OCI-LY3 (cell line): Measurements from ENCODE around the gene MPC1.

Source experiments
- H2AFZ ChIP-seq: fragments of 200-600, 300-600 bp; shearing (Covaris generic); 2 replicates; pipeline ENCODE4 v1.6.0; 2014; ENCODE audit warnings: antibody characterized with exemption, low read depth, low read length
- H3K27ac ChIP-seq: fragments of 200-600, 300-600 bp; sonication (generic); 2 replicates; pipeline ENCODE4 v1.5.1; 2014; ENCODE audit warnings: mild to moderate bottlenecking, low read length, moderate library complexity, mixed read lengths
- H3K27me3 ChIP-seq: fragments of 200-600, 300-600 bp; sonication (generic); 2 replicates; pipeline ENCODE4 v1.6.1; 2014; ENCODE audit warnings: low read depth, low read length, mixed read lengths
- H3K36me3 ChIP-seq: fragments of 200-600, 300-600 bp; sonication (generic); replicated peaks from 2 replicates; pipeline ENCODE3; 2014; ENCODE audit warnings: low read depth, low read length, mixed read lengths
- H3K4me1 ChIP-seq: fragments of 300-600, 200-600 bp; sonication (generic); 2 replicates; pipeline ENCODE4 v1.6.1; 2014; ENCODE audit warnings: low read length, mixed read lengths
- H3K4me2 ChIP-seq: fragments of 200-600, 300-600 bp; sonication (generic); 2 replicates; pipeline ENCODE4 v1.6.1; 2014; ENCODE audit warnings: low read length, mixed read lengths
- H3K4me3 ChIP-seq: fragments of 300-600, 200-600 bp; sonication (generic); 2 replicates; pipeline ENCODE4 v1.5.1; 2014; ENCODE audit warnings: antibody characterized with exemption, mild to moderate bottlenecking, low read length, moderate library complexity
- H3K79me2 ChIP-seq: fragments of 300-600, 200-600 bp; shearing (Covaris generic); 2 replicates; pipeline ENCODE4 v1.6.1; 2014; ENCODE audit warnings: mild to moderate bottlenecking, low read length, mixed read lengths
- H3K9ac ChIP-seq: fragments of 300-600, 200-600 bp; shearing (Covaris generic); 2 replicates; pipeline ENCODE4 v1.6.0; 2014; ENCODE audit warnings: mild to moderate bottlenecking, low read length, moderate library complexity
- H3K9me3 ChIP-seq: fragments of 200-600, 300-600 bp; shearing (Covaris generic); 2 replicates; pipeline ENCODE4 v1.6.1; 2014; ENCODE audit warnings: low read length, mixed read lengths; ENCODE audit not compliant: insufficient read depth
- H4K20me1 ChIP-seq: fragments of 200-600, 300-600 bp; sonication (generic); 2 replicates; pipeline ENCODE4 v1.6.1; 2016; ENCODE audit warnings: low read length, mixed read lengths; ENCODE audit not compliant: insufficient read depth
- CTCF ChIP-seq: fragments of 200-600, 300-600 bp; sonication (generic); IDR thresholded peaks from 2 replicates; pipeline ENCODE4 v1.5.1; 2014; ENCODE audit warnings: antibody characterized with exemption, low read length, low read depth
- EZH2phosphoT487 ChIP-seq: fragments of 200-600 bp; shearing (Covaris generic); IDR thresholded peaks from 2 replicates; pipeline ENCODE4 v1.6.1; 2018; ENCODE audit warnings: antibody characterized with exemption, mixed run types, low read depth

The MPC1 gene

GRCh38 chr6:166400181-166400580 is 17.4 kb upstream of the MPC1 start:
- H2AFZ ChIP-seq: no peak overlapping the region
- H3K9me3 ChIP-seq: no peaks in the 10 kb centered on the region
- H3K79me2 ChIP-seq: no peaks in the 10 kb centered on the region
- H3K36me3 ChIP-seq: no peaks in the 10 kb centered on the region
- no peak overlapping the region for H3K4me2 ChIP-seq
- H4K20me1 ChIP-seq: no peaks in the 10 kb centered on the region
- no peak overlapping the region for H3K27ac ChIP-seq
- H3K9ac ChIP-seq: no peak overlapping the region
- H3K4me3 ChIP-seq: no peak overlapping the region
- no peak for TF ChIP-seq EZH2phosphoT487
- no peak for TF ChIP-seq CTCF
- H3K4me1 ChIP-seq: no peaks in the 10 kb centered on the region
- no peaks in the 10 kb centered on the region for H3K27me3 ChIP-seq

- Histone ChIP-seq H3K79me2 (no peaks in the 10 kb centered on the region), H3K4me1 (no peaks in the 10 kb centered on the region), H3K4me3 (no peak overlapping the region), H3K9ac (no peak overlapping the region), H3K27me3 (no peaks in the 10 kb centered on the region), H4K20me1 (no peaks in the 10 kb centered on the region), H3K9me3 (no peaks in the 10 kb centered on the region), H3K27ac (no peak overlapping the region), H3K4me2 (no peak overlapping the region), H2AFZ (no peak overlapping the region), H3K36me3 (no peaks in the 10 kb centered on the region)
- TF ChIP-seq CTCF: no peak
- no peak for TF ChIP-seq EZH2phosphoT487
Observed at GRCh38 chr6:166398348-166398747, 15.6 kb upstream of the MPC1 start.

- Histone ChIP-seq H4K20me1 (no peaks in the 10 kb centered on the region), H3K9ac (no peak overlapping the region), H2AFZ (no peak overlapping the region), H3K4me3 (no peak overlapping the region), H3K9me3 (no peaks in the 10 kb centered on the region), H3K27me3 (no peaks in the 10 kb centered on the region), H3K27ac (no peak overlapping the region), H3K4me2 (no peak overlapping the region), H3K79me2 (no peaks in the 10 kb centered on the region), H3K4me1 (no peaks in the 10 kb centered on the region), H3K36me3 (no peaks in the 10 kb centered on the region)
- TF ChIP-seq CTCF (no peak), EZH2phosphoT487 (no peak)
Observed at GRCh38 chr6:166397849-166398248, 15.1 kb upstream of the MPC1 start.

- TF ChIP-seq CTCF: no peak
- no peak for TF ChIP-seq EZH2phosphoT487
- no peak overlapping the region for H3K27ac ChIP-seq
Observed at GRCh38 chr6:166395778-166396177, 13.0 kb upstream of the MPC1 start.

More at GRCh38 chr6:166395778-166396177, 13.0 kb upstream of the MPC1 start:
- H3K4me3 ChIP-seq: no peak overlapping the region
- no peaks in the 10 kb centered on the region for H4K20me1 ChIP-seq
- H3K79me2 ChIP-seq: no peaks in the 10 kb centered on the region
- H3K4me2 ChIP-seq: no peak overlapping the region
- no peaks in the 10 kb centered on the region for H3K27me3 ChIP-seq
- H3K4me1 ChIP-seq: no peaks in the 10 kb centered on the region
- no peaks in the 10 kb centered on the region for H3K9me3 ChIP-seq
- H2AFZ ChIP-seq: no peak overlapping the region
- no peak overlapping the region for H3K9ac ChIP-seq
- no peaks in the 10 kb centered on the region for H3K36me3 ChIP-seq
